Suppressor macrophage treated with lipopolysaccharide for 1 hour (primary cell): ENCODE results near the gene TF.
A peak's percentile ranks its signal among the peaks of the same experiment; 100 is the strongest.

ENCODE experiments used
- DNase-seq, 3 donors: peaks; one replicate each; pipeline ENCODE4 v3.0.0-alpha.2; 2020 to 2022

Gene TF

GRCh38 chr3:133747907-133748639, 1.9 kb downstream of the TF start:
- no peak for DNase-seq

GRCh38 chr3:133749427-133750258, 3.5 kb downstream of the TF start:
- DNase-seq = no peak

GRCh38 chr3:133750259-133750656, 4.1 kb downstream of the TF start:
- no peak for DNase-seq

- no peak for DNase-seq
These were observed 7.0 kb downstream of the TF start for GRCh38 chr3:133753107-133753778.

- DNase-seq = no peak
These were observed 7.6 kb downstream of the TF start for GRCh38 chr3:133753779-133754164.

- DNase-seq = no peak
These were observed 8.3 kb downstream of the TF start for GRCh38 chr3:133754455-133754854.

- no peak for DNase-seq
These were observed 9.0 kb downstream of the TF start for GRCh38 chr3:133754973-133755828.

- DNase-seq = no peak
These were observed 10.8 kb downstream of the TF start for GRCh38 chr3:133756716-133757694.

GRCh38 chr3:133757701-133758567, 11.7 kb downstream of the TF start:
- no peak for DNase-seq

GRCh38 chr3:133758568-133758928, 12.4 kb downstream of the TF start:
- DNase-seq = no peak

- DNase-seq = no peak
These were observed 13.0 kb downstream of the TF start for GRCh38 chr3:133758964-133759739.

GRCh38 chr3:133759740-133760305, 13.6 kb downstream of the TF start:
- DNase-seq = no peak

GRCh38 chr3:133760916-133761315, 14.7 kb downstream of the TF start:
- no peak for DNase-seq

- DNase-seq = no peak
These were observed 15.7 kb downstream of the TF start for GRCh38 chr3:133761605-133762484.

- no peak for DNase-seq
These were observed 16.3 kb downstream of the TF start for GRCh38 chr3:133762539-133762938.

GRCh38 chr3:133763797-133764683, 17.8 kb downstream of the TF start:
- DNase-seq = peak; percentile 54 to 72 (median 67)

- no peak for DNase-seq
These were observed 19.1 kb downstream of the TF start for GRCh38 chr3:133765256-133765655.
